Spleen (tissue), 7 donors: ENCODE data around the gene P2RY12.

Source experiments
- POLR2A ChIP-seq, 3 donors: fragments of 450-650 bp; IDR thresholded peaks; one replicate each; pipeline ENCODE4 v1.5.1; 2017; ENCODE audit warnings: antibody characterized with exemption in 3 of 3, mild to moderate bottlenecking in 1 of 3
- TF ChIP-seq, protein P1 (sequence below), 11 experiments: fragments of 200-600 bp in 7 of 11; fragments of 450-650 bp in 4 of 11; sonication (generic) in 4 of 11; IDR thresholded peaks in 8 of 11; conservative IDR thresholded peaks in 3 of 11; 1 replicate in 7 of 11; 2 replicates in 4 of 11; pipeline versions ENCODE4 v1.4.0 to v1.8.0; 2016 to 2021; ENCODE audit warnings: antibody characterized with exemption in 11 of 11, inconsistent platforms in 4 of 11, mild to moderate bottlenecking in 1 of 11
- donor health status: DM: no; HTN: no; CAD: no; lungs with moderate emphysema.
- donor health status: DM: no; HTN: no; CAD: no.
- donor health status: DM: no; HTN: no; CAD: no.

DNA sequence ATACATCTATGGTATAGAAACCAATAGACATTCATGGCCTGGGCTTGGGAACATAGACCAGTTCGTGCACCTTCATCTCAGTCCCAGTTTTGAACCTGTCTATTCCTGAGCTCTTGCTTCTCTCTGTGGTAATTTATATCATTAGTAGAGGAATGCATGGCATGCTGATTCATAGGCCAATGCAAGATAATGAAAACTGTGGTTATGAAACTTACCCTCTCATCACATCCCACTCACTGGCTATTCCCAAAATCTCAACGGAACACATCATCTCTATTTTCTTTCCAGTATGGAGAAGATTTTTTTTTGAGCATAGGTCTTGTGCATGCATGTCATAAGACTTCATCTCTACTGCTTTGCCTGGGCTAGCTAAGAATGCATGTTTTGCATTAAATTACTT, 18.7 kb upstream of the P2RY12 start:
- TF ChIP-seq, protein P1, sequence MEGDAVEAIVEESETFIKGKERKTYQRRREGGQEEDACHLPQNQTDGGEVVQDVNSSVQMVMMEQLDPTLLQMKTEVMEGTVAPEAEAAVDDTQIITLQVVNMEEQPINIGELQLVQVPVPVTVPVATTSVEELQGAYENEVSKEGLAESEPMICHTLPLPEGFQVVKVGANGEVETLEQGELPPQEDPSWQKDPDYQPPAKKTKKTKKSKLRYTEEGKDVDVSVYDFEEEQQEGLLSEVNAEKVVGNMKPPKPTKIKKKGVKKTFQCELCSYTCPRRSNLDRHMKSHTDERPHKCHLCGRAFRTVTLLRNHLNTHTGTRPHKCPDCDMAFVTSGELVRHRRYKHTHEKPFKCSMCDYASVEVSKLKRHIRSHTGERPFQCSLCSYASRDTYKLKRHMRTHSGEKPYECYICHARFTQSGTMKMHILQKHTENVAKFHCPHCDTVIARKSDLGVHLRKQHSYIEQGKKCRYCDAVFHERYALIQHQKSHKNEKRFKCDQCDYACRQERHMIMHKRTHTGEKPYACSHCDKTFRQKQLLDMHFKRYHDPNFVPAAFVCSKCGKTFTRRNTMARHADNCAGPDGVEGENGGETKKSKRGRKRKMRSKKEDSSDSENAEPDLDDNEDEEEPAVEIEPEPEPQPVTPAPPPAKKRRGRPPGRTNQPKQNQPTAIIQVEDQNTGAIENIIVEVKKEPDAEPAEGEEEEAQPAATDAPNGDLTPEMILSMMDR (IDR thresholded peaks at IDR 0.05 in 8 of 11, conservative IDR thresholded peaks at IDR 0.05 in 3 of 11): no peak
- no peak for TF ChIP-seq POLR2A (IDR thresholded peaks at IDR 0.05)
